Measurements from ENCODE around the gene DEPDC5.

The DEPDC5 gene

DNA sequence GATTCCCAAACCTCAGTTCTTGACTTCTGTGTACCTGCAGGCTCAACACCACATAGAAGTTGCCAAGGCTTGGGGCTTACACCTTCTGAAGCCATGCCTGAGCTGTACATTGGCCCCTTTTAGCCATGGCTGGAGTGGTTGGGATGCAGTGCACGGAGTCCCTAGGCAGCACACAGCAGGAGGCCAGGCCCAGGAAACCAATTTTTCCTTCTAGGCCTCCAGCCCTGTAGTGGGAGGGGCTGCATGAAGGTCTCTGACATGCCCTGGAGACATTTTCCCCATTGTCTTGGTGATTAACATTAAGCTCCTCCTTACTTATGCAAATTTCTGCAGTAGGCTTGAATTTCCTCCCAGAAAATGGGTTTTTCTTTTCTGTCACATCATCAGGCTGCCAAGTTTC, 94.6 kb downstream of the DEPDC5 start:
- H3K36me3 ChIP-seq (ENCODE audit: control insufficient read depth, insufficient read depth, low read length) = peaks cover 18% of the 10 kb centered on the region
- TF ChIP-seq, protein P1, sequence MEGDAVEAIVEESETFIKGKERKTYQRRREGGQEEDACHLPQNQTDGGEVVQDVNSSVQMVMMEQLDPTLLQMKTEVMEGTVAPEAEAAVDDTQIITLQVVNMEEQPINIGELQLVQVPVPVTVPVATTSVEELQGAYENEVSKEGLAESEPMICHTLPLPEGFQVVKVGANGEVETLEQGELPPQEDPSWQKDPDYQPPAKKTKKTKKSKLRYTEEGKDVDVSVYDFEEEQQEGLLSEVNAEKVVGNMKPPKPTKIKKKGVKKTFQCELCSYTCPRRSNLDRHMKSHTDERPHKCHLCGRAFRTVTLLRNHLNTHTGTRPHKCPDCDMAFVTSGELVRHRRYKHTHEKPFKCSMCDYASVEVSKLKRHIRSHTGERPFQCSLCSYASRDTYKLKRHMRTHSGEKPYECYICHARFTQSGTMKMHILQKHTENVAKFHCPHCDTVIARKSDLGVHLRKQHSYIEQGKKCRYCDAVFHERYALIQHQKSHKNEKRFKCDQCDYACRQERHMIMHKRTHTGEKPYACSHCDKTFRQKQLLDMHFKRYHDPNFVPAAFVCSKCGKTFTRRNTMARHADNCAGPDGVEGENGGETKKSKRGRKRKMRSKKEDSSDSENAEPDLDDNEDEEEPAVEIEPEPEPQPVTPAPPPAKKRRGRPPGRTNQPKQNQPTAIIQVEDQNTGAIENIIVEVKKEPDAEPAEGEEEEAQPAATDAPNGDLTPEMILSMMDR (IDR thresholded peaks at IDR 0.05; ENCODE audit: insufficient read depth, low read length, poor library complexity, severe bottlenecking) = no peak
- no peak overlapping the region for H3K4me3 ChIP-seq (replicated peaks; ENCODE audit: low read depth, low read length)
- no peak for DNase-seq (ENCODE audit: extremely low read depth, insufficient read length)
- no peaks in the 10 kb centered on the region for H3K27me3 ChIP-seq (replicated peaks; ENCODE audit: control insufficient read depth, insufficient read depth, low read length)

GRCh38 chr22:31850135-31850534, 96.3 kb downstream of the DEPDC5 start:
- DNase-seq (ENCODE audit: extremely low read depth, insufficient read length) = no peak
- H3K4me3 ChIP-seq (replicated peaks; ENCODE audit: low read depth, low read length) = no peak overlapping the region
- peaks cover 16% of the 10 kb centered on the region for H3K36me3 ChIP-seq (ENCODE audit: control insufficient read depth, insufficient read depth, low read length)
- H3K27me3 ChIP-seq (replicated peaks; ENCODE audit: control insufficient read depth, insufficient read depth, low read length) = no peaks in the 10 kb centered on the region
- TF ChIP-seq, protein P1 (IDR thresholded peaks at IDR 0.05; ENCODE audit: insufficient read depth, low read length, poor library complexity, severe bottlenecking) = no peak

DNA sequence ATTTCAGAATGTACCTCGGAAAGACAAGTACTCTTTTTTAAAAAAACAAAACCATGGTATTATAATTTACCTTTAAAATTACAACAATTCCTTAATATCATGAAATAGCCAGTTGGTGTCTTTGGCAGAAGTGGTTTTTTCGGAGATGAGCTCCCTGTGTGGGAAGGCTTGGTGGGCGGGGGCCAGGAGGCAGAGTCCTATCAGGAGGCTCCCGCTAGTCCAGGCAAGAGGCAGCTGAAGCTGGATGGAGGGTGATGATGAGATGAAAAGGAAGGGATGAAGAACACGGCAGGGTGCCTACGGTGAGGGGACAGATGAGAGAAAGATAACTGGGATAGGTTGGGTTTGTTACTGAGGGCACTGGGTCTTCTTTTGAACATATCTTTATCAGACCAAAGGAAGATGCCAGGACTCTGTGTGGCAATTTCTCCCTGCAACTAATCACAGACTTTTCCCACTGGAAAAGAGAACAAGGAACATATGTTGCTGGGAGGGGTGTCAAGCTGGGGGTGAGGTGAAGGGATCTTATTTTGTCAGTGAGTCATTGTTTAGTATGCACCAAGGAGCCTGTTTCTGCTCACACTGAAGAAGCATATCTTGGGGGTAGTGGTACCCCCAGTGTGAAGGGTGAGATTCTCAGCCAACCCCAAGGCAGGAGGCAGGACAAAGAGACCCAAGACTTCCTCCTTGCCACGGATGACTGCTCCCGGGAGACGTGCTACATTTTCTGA, 99.0 kb downstream of the DEPDC5 start:
- DNase-seq (ENCODE audit: extremely low read depth, insufficient read length) = no peak
- Histone ChIP-seq H3K36me3 (ENCODE audit: control insufficient read depth, insufficient read depth, low read length) (peaks cover 21% of the 10 kb centered on the region), H3K4me3 (replicated peaks; ENCODE audit: low read depth, low read length) (no peak overlapping the region), H3K27me3 (replicated peaks; ENCODE audit: control insufficient read depth, insufficient read depth, low read length) (no peaks in the 10 kb centered on the region)
- TF ChIP-seq, protein P1 (IDR thresholded peaks at IDR 0.05; ENCODE audit: insufficient read depth, low read length, poor library complexity, severe bottlenecking) = no peak

DNA sequence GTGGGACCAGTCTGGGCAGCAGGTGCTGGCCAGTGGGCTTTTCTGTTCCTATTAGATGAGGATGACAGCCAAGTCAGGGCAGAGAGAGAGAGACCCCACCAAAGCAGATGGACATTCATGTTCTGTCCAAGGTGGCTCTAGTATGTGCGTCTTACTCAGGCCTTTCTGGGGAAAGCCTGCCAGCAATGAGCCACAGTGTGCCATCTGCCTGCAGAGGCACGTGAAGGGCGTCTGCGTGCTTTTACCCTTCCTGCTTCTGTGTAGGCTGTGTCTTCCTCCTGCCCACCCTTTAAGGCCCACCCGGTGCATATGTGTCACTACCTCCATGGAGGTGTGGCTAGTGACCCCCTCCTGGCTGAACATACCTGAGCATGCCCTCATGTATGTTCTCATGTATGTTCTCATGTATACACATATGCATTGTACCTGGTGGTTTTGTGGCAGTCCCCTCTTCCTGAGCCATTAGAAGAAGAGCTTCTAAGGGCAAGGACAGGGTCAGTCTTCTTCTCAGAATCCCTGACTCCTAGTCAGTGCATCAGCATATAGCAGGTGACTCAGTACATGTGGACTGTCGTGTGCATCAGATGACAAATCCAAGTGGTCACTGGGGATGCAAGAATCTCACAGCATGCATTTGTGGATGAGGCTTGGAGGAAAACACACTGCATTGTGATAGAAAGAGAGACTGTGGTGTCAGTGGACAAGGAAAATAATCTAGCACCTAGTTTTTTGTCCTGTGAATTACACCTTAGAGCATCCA, 100.1 kb downstream of the DEPDC5 start:
- Histone ChIP-seq H3K36me3 (ENCODE audit: control insufficient read depth, insufficient read depth, low read length) (peaks cover 19% of the 10 kb centered on the region), H3K27me3 (replicated peaks; ENCODE audit: control insufficient read depth, insufficient read depth, low read length) (no peaks in the 10 kb centered on the region), H3K4me3 (replicated peaks; ENCODE audit: low read depth, low read length) (no peak overlapping the region)
- TF ChIP-seq, protein P1 (IDR thresholded peaks at IDR 0.05; ENCODE audit: insufficient read depth, low read length, poor library complexity, severe bottlenecking) = no peak
- DNase-seq (ENCODE audit: extremely low read depth, insufficient read length) = no peak

- no peak for DNase-seq (ENCODE audit: extremely low read depth, insufficient read length)
- Histone ChIP-seq H3K36me3 (ENCODE audit: control insufficient read depth, insufficient read depth, low read length) (peaks cover 19% of the 10 kb centered on the region), H3K27me3 (replicated peaks; ENCODE audit: control insufficient read depth, insufficient read depth, low read length) (no peaks in the 10 kb centered on the region), H3K4me3 (replicated peaks; ENCODE audit: low read depth, low read length) (no peak overlapping the region)
- TF ChIP-seq, protein P1 (IDR thresholded peaks at IDR 0.05; ENCODE audit: insufficient read depth, low read length, poor library complexity, severe bottlenecking) = no peak
These were observed 103.4 kb downstream of the DEPDC5 start for GRCh38 chr22:31857247-31857646.
